NB4 (cell line): ENCODE measurements around the gene GALNT10.

Experiments used
- DNase-seq: peaks from one replicate; pipeline ENCODE4 v3.0.0; 2010; ENCODE audit warnings: low read depth
- H3K4me3 ChIP-seq: one replicate; pipeline ENCODE4 v1.5.1; 2011; ENCODE audit warnings: mild to moderate bottlenecking, low read depth, low read length, moderate library complexity
- CTCF ChIP-seq: IDR thresholded peaks from one replicate; pipeline ENCODE4 v1.5.1; 2012; ENCODE audit warnings: low read depth, low read length
- MYC ChIP-seq: IDR thresholded peaks from 2 replicates; pipeline ENCODE4 v1.6.1; 2011; ENCODE audit warnings: low read depth, low read length
- POLR2A ChIP-seq: IDR thresholded peaks from 2 replicates; pipeline ENCODE4 v1.6.1; 2011; ENCODE audit warnings: mild to moderate bottlenecking; ENCODE audit not compliant: insufficient read length; ENCODE audit errors: extremely low read depth
- TF ChIP-seq, protein P1 (sequence below): IDR thresholded peaks from 2 replicates; pipeline ENCODE4 v1.6.1; 2011; ENCODE audit warnings: low read depth, low read length

The GALNT10 gene

GRCh38 chr5:154312000-154312399 is 121.5 kb downstream of the GALNT10 start:
- no peak for DNase-seq
- no peak overlapping the region for H3K4me3 ChIP-seq
- TF ChIP-seq, protein P1, sequence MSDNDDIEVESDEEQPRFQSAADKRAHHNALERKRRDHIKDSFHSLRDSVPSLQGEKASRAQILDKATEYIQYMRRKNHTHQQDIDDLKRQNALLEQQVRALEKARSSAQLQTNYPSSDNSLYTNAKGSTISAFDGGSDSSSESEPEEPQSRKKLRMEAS, result no peak
- TF ChIP-seq CTCF (no peak), POLR2A (no peak), MYC (no peak)

GRCh38 chr5:154312576-154312975 is 122.0 kb downstream of the GALNT10 start:
- no peak overlapping the region for H3K4me3 ChIP-seq
- DNase-seq, result no peak
- no peak for TF ChIP-seq POLR2A
- TF ChIP-seq CTCF, result no peak
- TF ChIP-seq MYC, result no peak
- TF ChIP-seq, protein P1, result no peak

DNA sequence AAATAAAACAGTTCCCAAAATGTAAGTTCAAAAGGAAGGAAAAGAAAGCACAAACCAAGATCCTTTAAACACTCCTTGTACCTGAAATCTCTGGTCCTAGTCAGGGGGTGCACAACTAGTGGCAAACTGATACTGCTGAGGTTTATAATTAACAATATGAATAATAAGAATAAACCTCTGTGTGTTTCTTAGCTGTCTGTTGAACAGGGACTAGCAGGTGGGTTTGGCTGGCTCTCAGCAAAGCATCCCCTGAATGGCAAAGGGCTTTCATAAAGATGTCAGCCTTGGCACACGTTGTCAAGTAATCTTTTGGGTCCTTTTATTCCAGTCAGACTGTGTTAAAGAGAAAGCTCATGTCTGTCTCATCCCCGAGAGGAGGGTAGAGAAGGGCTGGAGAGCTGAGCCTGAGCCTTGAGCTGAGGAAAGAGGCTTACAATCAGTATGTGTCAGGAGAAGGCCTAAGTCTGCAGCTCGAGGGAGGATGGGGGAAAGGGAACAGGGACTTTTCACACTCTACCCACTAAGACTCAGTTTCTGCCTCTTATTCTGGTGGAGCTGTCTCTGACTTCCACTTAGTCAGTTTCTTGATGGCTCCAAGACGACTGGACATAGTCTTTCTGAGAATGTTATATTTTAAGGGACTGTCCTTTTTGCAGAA is 123.0 kb downstream of the GALNT10 start:
- no peak for DNase-seq
- TF ChIP-seq, protein P1, result no peak
- TF ChIP-seq POLR2A (no peak), MYC (no peak), CTCF (no peak)

GRCh38 chr5:154315196-154315595 is 124.7 kb downstream of the GALNT10 start:
- no peak for DNase-seq
- TF ChIP-seq POLR2A (no peak), CTCF (no peak), MYC (no peak)
- TF ChIP-seq, protein P1, result no peak

More for the DNA sequence above, 123.0 kb downstream of the GALNT10 start:
- no peak overlapping the region for H3K4me3 ChIP-seq

DNA sequence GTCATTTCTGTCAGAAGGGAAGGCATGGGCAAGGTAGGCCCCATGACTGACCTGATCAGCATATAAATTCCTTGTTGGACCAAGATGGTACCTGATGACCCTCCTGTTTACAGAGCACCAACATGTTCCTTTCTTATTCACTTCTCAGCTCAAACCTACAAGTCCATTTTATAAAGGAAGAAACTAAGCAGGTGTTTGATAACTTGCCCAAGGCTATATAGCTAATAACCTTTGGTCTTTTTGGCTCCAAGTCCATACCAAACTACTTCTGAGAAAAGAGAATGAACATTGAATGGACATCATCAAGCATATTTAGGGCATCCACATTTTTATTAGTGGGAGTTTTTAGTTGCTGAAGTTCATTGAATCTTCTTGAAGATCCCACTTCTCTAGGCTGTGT is 125.2 kb downstream of the GALNT10 start:
- TF ChIP-seq POLR2A, result no peak
- no peak for TF ChIP-seq MYC
- TF ChIP-seq, protein P1, result no peak
- TF ChIP-seq CTCF, result no peak
- DNase-seq, result no peak
- H3K4me3 ChIP-seq, result no peak overlapping the region

More at GRCh38 chr5:154315196-154315595, 124.7 kb downstream of the GALNT10 start:
- H3K4me3 ChIP-seq, result no peak overlapping the region
